ENCODE data around the gene OVOL2.
"Not testable (repeated sequence)": the region's sequence is repeated elsewhere in the genome, so short reads cannot be mapped to it uniquely, and the experiment has no call there.

Gene OVOL2

DNA sequence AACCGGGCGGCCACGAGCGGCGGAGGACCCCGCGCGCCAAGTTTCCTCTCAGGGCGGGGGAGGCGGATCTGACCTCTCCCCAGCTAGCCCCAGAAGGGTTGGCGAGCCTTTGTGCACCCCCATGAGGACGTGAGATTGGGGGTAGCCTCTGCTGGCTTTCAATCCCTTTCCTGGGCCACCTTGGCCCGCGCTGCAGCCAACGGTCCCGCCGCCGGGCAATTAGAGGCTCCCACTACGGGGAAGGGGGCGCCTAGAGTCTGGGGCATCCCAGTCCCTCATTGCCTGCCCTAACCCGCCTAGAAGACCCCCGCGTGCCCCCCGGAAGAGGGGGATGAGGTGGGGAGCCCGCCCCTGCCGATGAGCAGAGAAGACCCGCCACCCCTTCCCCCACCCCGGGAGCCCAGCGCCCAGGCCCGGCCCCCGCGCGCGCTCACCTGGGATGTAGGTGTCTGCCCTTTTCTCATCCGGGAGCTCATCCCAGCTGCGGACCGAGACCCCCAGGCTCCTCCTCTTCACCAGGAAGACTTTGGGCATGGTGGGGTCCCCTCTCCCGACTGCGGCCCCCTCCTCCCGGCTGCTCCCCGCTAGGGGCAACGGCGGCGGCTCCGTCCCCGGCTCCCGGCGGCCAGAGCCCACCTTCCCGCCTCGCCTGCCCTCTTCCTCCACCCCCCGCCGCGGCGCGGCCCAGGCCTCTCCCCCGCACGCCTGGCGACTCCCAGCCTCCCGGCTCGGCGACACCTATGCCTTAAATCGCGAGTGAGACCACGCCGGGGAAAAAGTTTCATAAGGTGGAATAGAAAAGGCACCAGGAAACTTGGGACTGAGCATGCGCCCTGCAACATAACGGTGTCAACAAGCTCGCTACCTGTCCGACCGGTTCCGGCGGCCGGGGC lies at the start of gene OVOL2:
TSS of gene OVOL2 (minus strand) at position 816 of the 893 bp plus-strand sequence. CDS start at position 534, 282 bp downstream.
- DNase-seq (ENCODE audit: low read depth), result no peak

DNA sequence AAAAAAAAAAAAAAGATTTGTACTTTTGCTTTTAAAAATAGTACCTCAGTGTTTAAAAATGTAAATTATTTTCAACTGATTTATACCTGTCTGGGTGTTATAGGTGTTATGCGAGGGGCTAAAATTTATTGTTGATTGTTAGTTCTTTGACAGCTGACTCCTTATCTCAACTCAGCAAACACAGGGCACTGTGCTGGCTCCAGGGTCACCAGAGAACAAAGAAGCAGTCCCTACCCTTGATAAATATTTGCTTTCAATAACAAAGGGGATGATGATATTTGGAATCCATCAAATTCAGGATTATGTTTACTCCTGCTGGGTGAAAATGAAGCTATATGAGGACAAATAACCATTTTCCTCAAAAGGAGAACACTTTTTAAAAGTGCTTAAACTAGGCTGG lies 45.8 kb upstream of the OVOL2 start:
- DNase-seq (ENCODE audit: low read depth), result no peak

DNA sequence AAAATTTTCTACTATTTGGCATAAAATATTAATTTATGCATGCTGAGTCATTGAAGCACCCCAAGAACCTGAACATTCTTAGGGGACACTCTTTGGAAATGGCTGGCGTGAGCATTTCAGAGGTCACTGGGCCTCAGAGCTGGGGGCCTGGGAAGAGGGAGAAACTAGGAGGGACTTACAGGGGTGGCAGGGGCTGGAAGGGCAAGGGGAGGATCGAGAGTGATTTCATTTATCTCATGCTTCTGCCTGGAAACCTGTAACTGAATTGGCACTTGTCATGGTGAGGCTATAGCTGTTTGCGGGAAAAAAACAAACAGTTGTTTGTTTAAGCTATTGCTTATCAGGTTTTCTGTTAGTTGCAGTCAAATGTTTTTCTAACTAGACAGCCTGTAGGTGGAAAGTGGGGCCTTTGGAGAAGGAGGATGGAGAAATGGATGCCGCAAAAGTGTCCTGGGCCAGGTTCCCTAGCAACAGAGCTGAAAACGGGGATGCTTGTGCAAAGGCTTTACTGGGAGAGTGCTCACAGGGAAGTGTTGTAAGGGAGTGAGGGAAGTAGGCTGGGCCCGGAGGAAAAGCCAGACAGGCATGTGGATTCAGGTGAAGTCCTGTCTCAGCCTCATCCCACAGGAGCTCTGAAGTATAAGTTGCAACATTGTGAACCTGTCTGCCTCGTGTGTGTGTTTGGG lies 43.6 kb upstream of the OVOL2 start:
- no peak for DNase-seq (ENCODE audit: low read depth)

DNA sequence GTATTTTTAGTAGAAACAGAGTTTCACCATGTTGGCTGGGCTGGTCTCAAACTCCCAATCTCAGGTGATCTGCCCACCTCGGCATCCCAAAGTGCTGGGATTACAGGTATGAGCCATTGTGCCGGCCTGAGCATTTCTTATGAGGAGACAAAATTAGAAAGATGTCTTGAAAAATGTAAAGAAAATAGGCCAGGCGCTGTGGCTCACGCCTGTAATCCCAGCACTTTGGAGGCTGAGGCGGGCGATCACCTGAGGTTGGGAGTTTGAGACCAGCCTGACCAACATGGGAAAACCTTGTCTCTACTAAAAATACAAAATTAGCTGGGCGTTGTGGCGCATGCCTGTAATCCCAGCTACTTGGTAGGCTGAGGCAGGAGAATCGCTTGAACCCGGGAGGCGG lies 42.9 kb upstream of the OVOL2 start:
- DNase-seq (ENCODE audit: low read depth), result not testable (repeated sequence)

DNA sequence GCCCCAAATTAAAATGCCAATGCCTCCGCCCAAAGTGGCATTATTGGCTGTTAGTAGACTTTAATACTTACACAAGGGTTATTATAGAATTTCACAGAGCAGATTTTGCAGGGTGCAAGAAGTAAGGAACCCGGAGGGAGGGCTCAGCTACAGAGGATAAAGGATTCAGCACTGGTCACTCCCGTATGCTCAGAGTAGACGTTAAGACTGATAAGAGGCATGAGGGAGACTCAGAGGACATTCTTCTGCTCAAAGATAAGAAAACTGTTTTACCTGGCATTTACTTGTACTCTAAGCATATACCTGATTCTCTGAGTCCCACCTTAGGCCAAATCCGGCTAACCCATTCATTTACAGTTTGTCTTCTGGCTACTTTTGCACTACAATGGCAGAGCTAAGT lies 36.5 kb upstream of the OVOL2 start:
- no peak for DNase-seq (ENCODE audit: low read depth)

DNA sequence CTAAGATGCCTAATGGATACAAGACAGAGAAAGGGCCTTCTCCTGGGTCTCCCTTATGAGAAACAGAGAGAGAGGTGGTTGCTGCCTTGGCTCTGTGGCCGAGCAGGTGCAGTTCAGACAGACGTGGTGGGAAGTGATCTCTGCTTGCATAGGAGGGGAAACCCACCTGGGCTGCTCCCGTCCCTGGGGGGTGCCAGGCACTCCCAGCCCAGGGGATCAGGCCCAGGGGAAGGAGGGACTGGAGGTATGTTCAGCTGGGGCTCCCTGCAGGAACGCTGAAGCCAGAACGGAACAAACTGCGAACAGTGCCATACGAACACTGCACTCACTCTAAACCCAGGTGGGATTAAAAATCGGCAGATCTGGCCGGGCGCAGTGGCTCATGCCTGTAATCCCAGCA lies 35.7 kb upstream of the OVOL2 start:
- no peak for DNase-seq (ENCODE audit: low read depth)

DNA sequence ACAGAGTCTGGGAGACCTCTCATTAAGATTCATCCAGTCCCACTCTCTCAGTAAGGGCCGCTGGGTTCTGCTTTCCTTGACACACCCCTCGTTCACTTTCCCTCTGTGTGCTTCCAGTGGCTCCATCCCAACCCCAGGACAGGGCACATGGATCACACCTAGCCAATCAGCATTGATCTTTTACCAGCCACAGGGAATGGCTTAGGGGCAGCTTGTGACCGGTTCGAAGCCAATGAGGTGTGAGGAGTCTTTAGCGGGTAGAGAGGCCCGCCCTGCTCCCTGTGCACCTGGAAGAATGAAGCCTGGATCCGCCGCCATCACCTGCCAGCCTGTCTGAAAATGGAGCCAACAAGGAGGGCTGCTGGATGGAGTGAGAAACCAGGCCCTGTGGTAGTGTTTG lies 35.2 kb upstream of the OVOL2 start:
- DNase-seq (ENCODE audit: low read depth), result no peak

DNA sequence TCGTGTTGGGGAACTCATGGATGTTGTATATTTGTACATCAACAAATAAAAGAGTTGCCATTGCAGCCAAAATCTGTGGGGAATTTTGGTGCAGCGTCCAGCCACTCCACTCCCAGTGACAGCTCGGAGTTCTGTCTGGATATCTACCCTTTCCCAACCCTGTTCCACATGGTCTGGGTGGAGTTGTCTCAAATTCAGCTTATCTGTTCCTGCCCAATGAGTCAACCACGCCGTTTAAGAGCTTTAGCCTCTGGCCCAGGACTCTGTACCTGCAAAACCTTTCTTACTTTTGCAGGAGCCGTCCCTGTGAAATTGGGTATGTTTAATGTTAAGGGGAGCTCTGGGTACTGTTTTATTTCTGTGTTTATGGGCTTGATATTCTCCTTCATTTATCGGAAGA lies 33.9 kb upstream of the OVOL2 start:
- no peak for DNase-seq (ENCODE audit: low read depth)

DNA sequence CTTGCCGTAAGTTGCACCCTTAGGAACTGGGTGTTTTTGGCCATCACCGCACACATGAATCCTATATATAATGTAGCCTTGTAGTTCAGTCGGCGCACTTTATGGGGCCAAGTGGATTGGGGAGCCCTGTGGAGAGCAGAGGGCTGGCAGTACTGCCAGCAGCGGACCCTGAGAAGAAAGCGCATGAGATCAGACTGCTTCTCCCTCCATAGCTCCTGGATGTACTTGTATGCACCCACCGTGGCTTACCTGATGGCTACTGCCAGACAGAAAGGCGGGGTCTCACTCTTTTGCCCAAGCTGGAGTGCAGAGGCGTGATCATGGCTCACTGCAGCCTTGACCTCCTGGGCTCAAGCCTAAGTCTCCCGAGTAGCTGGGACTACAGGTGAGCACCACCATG lies 32.8 kb upstream of the OVOL2 start:
- DNase-seq (ENCODE audit: low read depth), result no peak

DNA sequence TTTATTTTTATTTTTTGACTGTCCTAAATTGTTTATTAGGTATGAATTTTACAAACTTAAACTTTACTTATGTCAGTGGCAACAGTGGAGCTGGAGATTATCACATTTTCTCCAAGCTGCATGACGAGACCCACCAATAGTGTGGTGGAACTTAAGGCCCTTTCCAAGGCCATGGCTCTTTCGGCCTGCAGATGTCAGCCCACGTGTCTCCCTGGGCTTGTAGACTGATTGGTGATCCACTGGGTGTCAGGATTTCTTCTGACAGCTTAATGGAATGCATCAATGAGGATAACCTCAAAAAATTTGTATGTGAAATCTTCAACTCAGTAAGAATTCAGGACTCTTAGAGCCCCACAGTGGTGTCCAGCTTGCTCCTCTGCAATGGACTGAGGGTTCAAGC lies 32.3 kb upstream of the OVOL2 start:
- no peak for DNase-seq (ENCODE audit: low read depth)

DNA sequence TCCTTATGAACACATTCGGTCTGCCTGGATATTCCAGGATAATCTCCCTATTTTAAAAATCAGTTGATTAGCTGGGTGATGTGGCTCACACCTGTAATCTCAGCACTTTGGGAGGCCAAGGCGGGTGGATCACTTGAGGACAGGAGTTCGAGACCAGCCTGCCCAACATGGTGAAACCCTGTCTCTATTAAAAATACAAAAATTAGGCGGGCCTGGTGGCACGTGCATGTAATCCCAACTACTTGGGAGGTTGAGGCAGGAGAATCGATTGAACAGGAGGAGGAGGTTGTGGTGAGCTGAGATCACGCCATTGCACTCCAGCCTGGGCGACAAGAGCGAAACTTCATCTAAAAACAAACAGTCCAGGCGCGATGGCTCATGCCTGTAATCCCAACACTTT lies 31.1 kb upstream of the OVOL2 start:
- DNase-seq (ENCODE audit: low read depth), result not testable (repeated sequence)

DNA sequence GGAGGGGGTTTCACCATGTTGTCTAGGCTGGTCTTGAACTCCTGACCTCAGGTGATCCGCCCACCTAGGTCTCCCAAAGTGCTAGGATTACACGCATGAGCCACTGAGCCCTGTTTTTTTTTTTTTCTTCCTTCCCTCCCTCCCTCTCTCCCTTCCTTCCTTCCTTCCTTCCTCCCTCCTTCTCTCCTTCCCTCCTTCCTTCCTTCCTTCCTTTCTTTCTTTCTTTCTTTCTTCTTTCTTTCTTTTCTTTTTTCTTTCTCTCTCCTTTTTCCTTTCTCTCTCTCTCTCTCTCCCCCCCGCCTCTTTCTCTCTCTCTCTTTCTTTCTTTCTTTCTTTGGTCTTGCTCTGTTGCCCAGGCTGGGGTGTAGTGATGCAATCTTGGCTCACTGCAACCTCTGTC lies 30.6 kb upstream of the OVOL2 start:
- DNase-seq (ENCODE audit: low read depth), result not testable (repeated sequence)

DNA sequence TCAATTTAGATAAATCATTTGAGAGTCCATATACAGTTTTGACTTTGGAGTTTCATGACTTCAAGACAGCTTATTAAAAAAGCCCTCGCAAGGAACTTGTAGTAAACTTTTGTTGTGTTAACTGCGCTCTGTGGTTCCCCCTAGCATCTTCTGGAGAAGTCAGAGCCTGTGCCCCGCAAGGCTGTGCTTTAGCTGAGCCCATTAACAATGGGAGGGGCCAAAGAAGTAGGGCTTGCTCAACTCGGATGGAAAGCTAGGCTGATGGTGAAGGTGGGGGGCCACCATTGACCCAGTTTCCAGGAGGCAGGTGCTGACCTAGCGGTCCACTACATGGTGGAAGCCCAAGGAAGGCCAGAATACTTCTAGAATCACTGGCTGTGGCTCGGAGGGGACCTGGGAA lies 29.3 kb upstream of the OVOL2 start:
- DNase-seq (ENCODE audit: low read depth), result no peak

DNA sequence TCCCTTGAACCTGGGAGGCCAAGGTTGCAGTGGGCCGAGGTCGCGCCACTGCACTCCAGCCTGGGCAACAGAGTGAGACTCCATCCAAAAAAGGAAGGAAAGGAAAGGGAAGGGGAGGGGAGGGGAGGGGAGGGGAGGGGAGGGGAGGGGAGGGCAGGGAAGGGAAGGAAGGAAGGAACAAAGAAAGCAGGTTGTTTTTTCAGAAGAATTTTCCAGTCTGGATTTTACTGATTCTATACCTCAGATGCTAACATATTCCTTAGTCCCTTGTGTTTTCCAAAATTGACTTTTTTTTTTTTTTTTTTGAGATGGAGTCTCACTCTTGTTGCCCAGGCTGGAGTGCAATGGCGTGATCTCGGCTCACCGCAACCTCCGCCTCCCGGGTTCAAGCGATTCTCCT lies 23.1 kb upstream of the OVOL2 start:
- not testable (repeated sequence) for DNase-seq (ENCODE audit: low read depth)

DNA sequence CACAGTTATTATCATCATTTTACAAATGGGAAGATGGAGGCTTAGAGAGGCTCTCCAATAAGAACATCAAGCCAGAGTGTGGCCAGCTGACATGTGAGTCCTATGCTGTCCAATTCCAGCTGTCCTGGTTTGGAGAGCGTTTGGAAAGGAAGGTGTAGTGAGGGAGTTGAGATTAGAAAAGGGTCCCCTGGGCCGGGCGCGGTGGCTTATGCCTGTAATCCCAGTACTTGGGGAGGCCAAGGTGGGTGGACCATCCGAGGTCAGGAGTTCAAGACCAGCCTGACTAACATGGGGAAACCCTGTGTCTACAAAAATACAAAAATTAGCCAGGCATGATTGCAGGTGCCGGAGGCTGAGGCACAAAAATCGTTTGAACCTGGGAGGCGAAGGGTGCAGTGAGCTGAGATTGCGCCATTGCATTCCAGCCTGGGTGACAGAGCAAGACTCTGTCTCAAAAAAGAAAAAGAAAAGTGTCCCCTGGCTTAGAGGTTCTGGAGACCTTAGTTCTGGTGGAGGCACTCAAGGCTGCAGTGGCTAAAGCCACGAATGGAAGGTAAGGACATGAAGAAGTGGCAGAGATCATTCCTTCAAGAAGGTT lies 22.1 kb upstream of the OVOL2 start:
- no peak for DNase-seq (ENCODE audit: low read depth)

DNA sequence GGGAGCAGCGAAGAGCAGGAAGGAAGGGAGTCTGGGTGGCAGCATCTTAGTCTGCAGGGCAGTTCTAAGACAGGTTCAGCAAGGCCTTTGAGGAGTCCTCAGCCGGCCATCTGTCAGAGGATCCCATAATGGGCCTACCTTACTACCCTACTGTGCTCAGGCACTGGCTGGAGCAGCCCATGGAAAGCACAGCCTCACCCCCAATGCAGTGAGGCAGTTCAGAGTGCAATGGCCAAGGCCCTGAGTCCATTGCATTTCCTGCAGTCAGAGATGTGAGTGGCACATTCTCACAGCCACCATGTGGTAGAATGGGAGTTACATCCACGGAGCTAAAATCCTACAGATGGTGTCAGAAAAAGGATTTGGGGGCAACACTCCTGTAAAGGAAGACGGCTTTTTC lies 19.4 kb upstream of the OVOL2 start:
- DNase-seq (ENCODE audit: low read depth), result no peak

DNA sequence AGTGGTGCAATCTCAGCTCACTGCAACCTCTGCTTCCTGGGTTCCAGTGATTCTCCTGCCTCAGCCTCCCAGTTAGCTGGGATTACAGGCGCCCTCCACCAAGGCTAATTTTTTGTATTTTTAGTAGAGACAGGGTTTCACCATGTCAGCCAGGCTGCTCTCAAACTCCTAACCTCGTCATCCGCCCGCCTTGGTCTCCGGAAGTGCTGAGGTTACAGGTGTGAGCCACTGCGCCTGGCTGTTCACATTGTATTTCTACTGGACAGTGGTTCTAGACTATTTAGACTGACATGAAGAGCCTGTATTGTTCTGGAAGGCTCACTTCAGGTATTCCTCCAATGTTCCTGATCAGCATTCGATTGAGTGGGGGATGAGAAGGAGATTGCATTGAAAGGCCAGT lies 14.8 kb upstream of the OVOL2 start:
- no peak for DNase-seq (ENCODE audit: low read depth)

DNA sequence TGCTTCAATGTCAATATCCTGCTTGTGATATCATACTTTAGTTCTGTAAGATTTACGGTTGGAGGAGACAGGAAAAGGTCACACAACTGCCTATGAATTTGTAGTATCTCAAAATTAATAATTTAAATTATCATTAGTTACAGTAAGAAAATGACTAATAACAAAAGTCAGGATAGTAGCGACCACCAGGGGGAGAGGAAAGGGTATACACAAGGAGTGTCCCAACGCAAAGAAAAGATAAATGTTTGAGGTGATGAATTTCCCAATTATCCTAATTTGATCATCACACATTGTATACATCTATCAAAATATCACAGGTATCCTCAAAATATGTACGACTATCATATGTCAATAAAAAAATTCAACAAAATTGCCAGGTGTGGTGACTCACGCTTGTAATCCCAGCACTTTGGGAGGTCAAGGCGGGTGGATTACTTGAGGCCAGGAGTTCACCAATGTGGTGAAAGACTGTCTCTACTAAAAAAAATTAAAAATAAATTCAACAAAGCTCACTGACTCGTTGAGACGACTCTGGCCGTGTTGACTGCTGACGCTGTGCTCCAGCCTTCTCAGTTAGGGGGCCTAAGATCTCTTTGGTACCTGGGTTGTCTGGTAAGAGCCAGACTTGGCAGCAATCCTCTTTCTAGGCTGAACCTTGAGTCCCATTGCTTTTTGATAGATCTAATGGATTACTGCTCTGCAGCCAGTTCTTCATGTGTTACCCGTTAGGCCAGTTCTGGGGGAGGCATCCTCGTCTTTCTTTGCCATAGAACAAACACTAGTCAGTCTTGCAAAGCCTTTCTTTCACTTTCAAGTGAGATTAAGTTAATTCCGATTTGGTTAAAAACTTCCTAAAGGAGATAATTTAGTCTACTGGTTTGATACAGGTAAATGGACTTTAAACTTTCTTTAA lies 9.0 kb upstream of the OVOL2 start:
- no peak for DNase-seq (ENCODE audit: low read depth)

DNA sequence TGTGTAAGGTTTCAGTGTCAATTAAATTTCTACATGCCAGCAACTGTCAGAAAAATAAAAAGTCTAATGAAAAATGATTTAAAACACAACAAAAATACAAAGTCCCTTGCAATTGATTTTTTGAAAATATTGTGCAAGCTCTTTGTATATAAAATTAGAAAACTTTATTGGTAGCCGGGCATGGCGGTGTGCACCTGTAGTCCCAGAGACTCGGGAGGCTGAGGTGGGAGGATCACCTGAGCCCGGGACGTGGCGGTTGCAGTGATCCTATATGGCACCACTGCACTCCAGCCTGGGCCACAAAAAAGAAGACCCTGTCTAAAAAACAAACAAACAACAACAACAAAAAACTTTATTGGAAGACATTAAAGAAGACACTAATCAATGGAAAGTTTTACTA lies 6.0 kb upstream of the OVOL2 start:
- DNase-seq (ENCODE audit: low read depth), result no peak

DNA sequence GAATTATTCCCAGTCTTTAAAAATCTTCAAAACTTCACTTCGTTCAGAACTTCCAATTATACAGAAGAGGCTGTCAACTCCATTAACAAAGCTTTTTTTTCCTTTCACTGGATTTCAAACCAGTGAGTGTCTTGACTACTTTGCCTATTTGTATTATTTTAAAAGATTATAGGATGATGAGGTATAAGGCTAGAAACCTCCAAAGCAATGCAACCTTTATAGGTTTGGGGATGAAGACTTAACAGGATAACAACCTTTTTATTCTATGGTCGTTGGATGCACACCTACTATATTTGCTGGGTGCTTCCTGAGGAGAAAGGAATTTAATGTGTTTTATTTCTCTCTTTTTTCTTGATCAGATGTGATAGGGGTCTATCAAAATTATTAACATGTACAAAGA lies 1.9 kb upstream of the OVOL2 start:
- no peak for DNase-seq (ENCODE audit: low read depth)

DNA sequence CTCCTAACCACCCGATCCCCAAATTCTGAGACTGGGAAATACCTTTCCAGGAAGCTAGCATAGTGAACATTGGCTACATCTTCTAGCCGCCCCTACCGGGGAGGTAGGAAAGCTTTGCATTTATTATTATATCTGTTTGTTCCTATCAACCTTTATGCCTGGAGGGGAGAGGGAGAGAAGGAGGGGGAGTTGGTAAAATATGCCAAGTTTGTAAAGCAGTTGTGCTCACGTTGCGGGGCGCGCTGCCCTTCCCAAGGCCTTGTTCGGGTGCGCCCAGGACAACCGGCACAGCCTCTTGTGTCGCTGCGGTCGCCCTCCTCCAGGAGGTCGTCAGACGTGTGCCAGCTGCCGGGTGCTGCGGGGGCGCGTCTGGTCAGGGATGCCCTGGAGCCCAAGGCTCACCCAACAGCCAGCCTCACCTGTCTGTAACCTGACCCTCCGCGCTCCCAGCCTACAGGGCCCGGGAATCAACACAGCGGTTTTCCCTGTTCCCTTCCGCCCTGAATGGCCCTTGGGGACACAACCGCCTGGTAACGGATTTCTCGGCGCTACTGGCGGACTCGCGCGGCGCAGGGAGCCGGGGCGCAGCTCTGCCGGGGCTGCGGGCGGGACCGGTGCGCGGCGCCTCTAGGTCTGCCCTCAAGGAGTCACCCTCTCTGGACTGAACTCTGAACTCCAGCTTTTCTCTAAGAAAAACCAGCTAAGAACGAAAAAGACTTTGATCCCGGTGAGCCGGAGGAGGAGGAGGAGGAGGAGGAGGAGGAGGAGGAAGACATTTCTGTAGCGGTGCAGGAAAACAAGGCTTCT lies 1.1 kb upstream of the OVOL2 start:
- no peak for DNase-seq (ENCODE audit: low read depth)

Data from stimulated activated CD4-positive, alpha-beta T cell treated with anti-CD3 and anti-CD28 coated beads, Interleukin-2, amount 100 ng/mL, for 4 hours (primary cell).